K562 (cell line): ENCODE results near the gene CD74. TPM values are rescaled to one million over a fixed set of nuclear protein-coding genes. Genes with fewer than 3 reads are reported as not detected.

Experiments
- ATAC-seq: fragments of 200-7000 bp; cut with Tn5 transposase; 3 replicates; pipeline ENCODE4 v1.9.1; 2020; ENCODE audit warnings: moderate library complexity
- BruUV-seq: library from RNA; stranded (reverse); fragments of 400-500 nt; replicated peaks from 2 replicates; lab custom pipeline; 2021; lab: Mats Ljungman, UMichigan
- CTCF ChIA-PET: fragments of 300-600 bp; formaldehyde crosslinking; extraction: SDS; loops from one replicate; lab custom pipeline; 2021; ENCODE audit warnings: low intra/inter-chr PET ratio; lab: Yijun Ruan, JAX
- POLR2A ChIA-PET: fragments of 300-600, 350-650 bp; sonication (Branson Sonifier 250); formaldehyde crosslinking; extraction: SDS; loops from one replicate; lab custom pipeline; 2021; ENCODE audit warnings: antibody characterized with exemption, inconsistent platforms; lab: Yijun Ruan, JAX
- DNase-seq, 4 experiments: peaks; one replicate each; pipeline versions ENCODE4 v3.0.0 to v3.0.0-alpha.2; 2011 to 2018; ENCODE audit warnings: low spot score in 3 of 4, mixed read lengths in 3 of 4; ENCODE audit errors: extremely low read depth in 1 of 4
- FAIRE-seq: peaks from 2 replicates; lab custom pipeline; 2011; peaks lifted over from hg19 to GRCh38; lab: Jason Lieb, UNC
- H2AFZ ChIP-seq: 2 replicates; pipeline ENCODE4 v1.6.0; 2011; ENCODE audit warnings: low read depth, low read length, control low read depth, inconsistent platforms
- H3K27ac ChIP-seq: fragments of 200-600 bp; 3 replicates; pipeline ENCODE4 v1.8.0; 2011; ENCODE audit warnings: low read depth, mild to moderate bottlenecking, control low read depth, inconsistent platforms, low read length, moderate library complexity, mixed read lengths; ENCODE audit errors: extremely low read depth
- H3K27me3 ChIP-seq, 2 experiments: fragments of 300-600 bp in 1 of 2; 2 replicates in 1 of 2; 3 replicates in 1 of 2; pipeline versions ENCODE4 v1.6.0 to v1.8.0; 2011; ENCODE audit warnings: inconsistent platforms in 2 of 2, low read length in 2 of 2, mild to moderate bottlenecking in 1 of 2, mixed read lengths in 1 of 2, moderate library complexity in 1 of 2; ENCODE audit not compliant: control insufficient read depth in 2 of 2, insufficient read depth in 2 of 2
- H3K36me3 ChIP-seq: fragments of 300-600 bp; 3 replicates; pipeline ENCODE4 v1.8.0; 2011; ENCODE audit warnings: mild to moderate bottlenecking, low read length, inconsistent platforms; ENCODE audit not compliant: control insufficient read depth, insufficient read depth
- H3K4me1 ChIP-seq, 2 experiments: fragments of 200-600 bp in 1 of 2; replicated peaks in 1 of 2; 2 replicates in 1 of 2; 3 replicates in 1 of 2; pipeline versions ENCODE4 v1.5.1 to v1.8.0; 2011; ENCODE audit warnings: inconsistent platforms in 2 of 2, low read length in 2 of 2, mild to moderate bottlenecking in 1 of 2, mixed read lengths in 1 of 2, moderate library complexity in 1 of 2; ENCODE audit not compliant: control insufficient read depth in 2 of 2, insufficient read depth in 2 of 2
- H3K4me2 ChIP-seq: 2 replicates; pipeline ENCODE4 v1.6.1; 2011; ENCODE audit warnings: low read length, control low read depth, inconsistent platforms, mixed read lengths; ENCODE audit not compliant: insufficient read depth
- H3K4me3 ChIP-seq: fragments of 200-600 bp; sonication (generic), shearing (Covaris generic); 2 replicates; pipeline ENCODE4 v1.5.1; 2016; ENCODE audit warnings: control low read depth, inconsistent platforms
- H3K79me2 ChIP-seq: fragments of 200-600 bp; 3 replicates; pipeline ENCODE4 v1.8.0; 2011; ENCODE audit warnings: low read length, inconsistent platforms; ENCODE audit not compliant: control insufficient read depth, insufficient read depth
- H3K9ac ChIP-seq, 2 experiments: 2 replicates each; pipeline versions ENCODE4 v1.6.0 to v1.6.1; 2011; ENCODE audit warnings: low read depth in 2 of 2, low read length in 2 of 2, control low read depth in 1 of 2, inconsistent platforms in 1 of 2, mild to moderate bottlenecking in 1 of 2, mixed read lengths in 1 of 2; ENCODE audit not compliant: insufficient read depth in 1 of 2
- H3K9me1 ChIP-seq: one replicate; pipeline ENCODE4 v1.6.0; 2011; ENCODE audit warnings: inconsistent platforms, mild to moderate bottlenecking, low read length, moderate library complexity; ENCODE audit not compliant: control insufficient read depth, insufficient read depth
- H3K9me3 ChIP-seq: replicated peaks from 2 replicates; pipeline ENCODE4 v1.5.1; 2011; ENCODE audit warnings: low read depth, low read length, inconsistent platforms; ENCODE audit not compliant: control insufficient read depth, insufficient read depth
- H4K20me1 ChIP-seq: replicated peaks from 2 replicates; pipeline ENCODE4 v1.6.1; 2011; ENCODE audit warnings: low read length, inconsistent platforms, mixed read lengths; ENCODE audit not compliant: control insufficient read depth, insufficient read depth
- ARHGAP35 ChIP-seq: fragments of 450-650 bp; IDR thresholded peaks from 2 replicates; pipeline ENCODE4 v1.6.1; 2018; ENCODE audit not compliant: partially characterized antibody
- CEBPZ ChIP-seq: fragments of 150-350 bp; IDR thresholded peaks from 2 replicates; pipeline ENCODE4 v1.6.1; 2014; ENCODE audit warnings: low read depth, mild to moderate bottlenecking, low read length, borderline replicate concordance
- CHCHD3 ChIP-seq: fragments of 250-450 bp; sonication (Bioruptor Pico); IDR thresholded peaks from 2 replicates; pipeline ENCODE4 v2.1.2; 2022; ENCODE audit warnings: mild to moderate bottlenecking
- CREM ChIP-seq: IDR thresholded peaks from 2 replicates; pipeline ENCODE4 v1.6.1; 2014; ENCODE audit warnings: antibody characterized with exemption, low read depth
- CTCF ChIP-seq, 3 experiments: IDR thresholded peaks in 2 of 3; conservative IDR thresholded peaks in 1 of 3; 2 replicates each; pipeline ENCODE4 v1.5.1; 2011 to 2012; ENCODE audit warnings: low read length in 3 of 3, mild to moderate bottlenecking in 3 of 3, control low read depth in 2 of 3, improper control_type of control experiment in 1 of 3, inconsistent platforms in 1 of 3, low read depth in 1 of 3, mixed read lengths in 1 of 3, moderate library complexity in 1 of 3; ENCODE audit not compliant: insufficient read depth in 2 of 3
- EGR1 ChIP-seq: fragments of 450-650 bp; conservative IDR thresholded peaks from 2 replicates; pipeline ENCODE4 v1.6.1; 2017; ENCODE audit warnings: mild to moderate bottlenecking
- ELF1 ChIP-seq: fragments of 200-800 bp; sonication (Bioruptor generic); IDR thresholded peaks from 2 replicates; pipeline ENCODE4 v1.6.1; 2016; ENCODE audit warnings: missing genetic modification characterization, missing compliant biosample characterization
- GATAD2A ChIP-seq: fragments of 450-650 bp; IDR thresholded peaks from 2 replicates; pipeline ENCODE4 v1.6.1; 2017
- KLF16 ChIP-seq: IDR thresholded peaks from 2 replicates; pipeline ENCODE4 v1.6.1; 2016; ENCODE audit warnings: antibody characterized with exemption
- RFX5 ChIP-seq: IDR thresholded peaks from 2 replicates; pipeline ENCODE4 v1.6.1; 2011; ENCODE audit warnings: low read depth, mild to moderate bottlenecking, improper control_type of control experiment, low read length
- SRSF7 ChIP-seq: fragments of 200-400 bp; formaldehyde crosslinking; optimal IDR thresholded peaks from 2 replicates; pipeline ENCODE3; 2017; ENCODE audit warnings: mild to moderate bottlenecking, low read depth, low read length
- TBL1XR1 ChIP-seq, 2 experiments: IDR thresholded peaks; 2 replicates each; pipeline ENCODE4 v1.6.1; 2012; ENCODE audit warnings: improper control_type of control experiment in 2 of 2, low read length in 2 of 2, mild to moderate bottlenecking in 1 of 2
- ZNF717 ChIP-seq: fragments of 250-450 bp; sonication (Bioruptor Pico); IDR thresholded peaks from 2 replicates; pipeline ENCODE4 v1.5.0; 2021
- ZNF75A ChIP-seq: fragments of 450-650 bp; formaldehyde crosslinking; IDR thresholded peaks from 2 replicates; pipeline ENCODE4 v1.4.0; 2020; ENCODE audit warnings: mild to moderate bottlenecking
- WGBS: fragments of 100-300 bp; shearing (Covaris generic); methylation state at CpG from one replicate; pipeline ENCODE4 v1.1.6; 2016; ENCODE audit warnings: low coverage, mixed read lengths; ENCODE audit not compliant: insufficient coverage; ENCODE audit errors: missing lambda C conversion rate; 5-methylcytosine and 5-hydroxymethylcytosine counted together
- in situ Hi-C: fragments of 300-500 bp; cut with MboI; formaldehyde crosslinking; loops from 4 replicates; pipeline ENCODE4 v1.15.0; 2018; ENCODE audit warnings: inconsistent platforms, mixed read lengths
- intact Hi-C: fragments of 100-400 bp; cut with micrococcal nuclease; formaldehyde crosslinking; loops from 2 replicates; pipeline ENCODE4 v1.14.2; 2022
- polyA plus RNA-seq, 8 experiments: library from polyadenylated mRNA; depleted of rRNA in 4 of 8; stranded (reverse) in 5 of 8; unstranded in 3 of 8; fragments of >200 nt; fragmentation: Nextera tagmentation in 2 of 8; fragmentation: Illumina TruSeq in 1 of 8; extraction: Ambion mirVana in 2 of 8; extraction: Trizol in 1 of 8; gene quantifications; 2 replicates each; pipeline versions ENCODE4 v1.2.1 to v1.2.3, GENCODE V29; 2011 to 2014; ENCODE audit warnings: inconsistent platforms in 1 of 8, missing spikeins in 1 of 8
- total RNA-seq, 7 experiments: library from RNA; depleted of rRNA in 6 of 7; stranded (reverse); fragments of >200 nt in 6 of 7; fragmentation: Illumina TruSeq in 2 of 7; extraction: Trizol in 2 of 7; gene quantifications; 2 replicates each; pipeline versions ENCODE4 v1.2.1 to v1.2.3, GENCODE V29; 2011 to 2021; ENCODE audit warnings: low replicate concordance in 1 of 7

CD74 gene
- total and polyA plus RNA-seq, 9 of the 15 experiments (the other 6 are each of a cell fraction or from before 2014, with no cell fraction given), result 0.07 to 4.8 (median 0.32) TPM

- TF ChIP-seq CTCF (IDR thresholded peaks at IDR 0.05 in 2 of 3, conservative IDR thresholded peaks at IDR 0.05 in 1 of 3; ENCODE audit: insufficient read depth in 2 of 3, low read depth in 1 of 3, low read length in 3 of 3), result no peak
- no peak for TF ChIP-seq CHCHD3
- 0 out of 2 replicates have a peak, but pooled peaks have one; percentile 17 for TF ChIP-seq ELF1 (tag)
- no peak for TF ChIP-seq ZNF717 (CRISPR knock-in tag)
- TF ChIP-seq ZNF75A (CRISPR knock-in tag), result no peak
- TF ChIP-seq KLF16, result no peak
Observed at GRCh38 chr5:150413176-150413901, 629 bp upstream of the CD74 start (continued).

GRCh38 chr5:150411245-150411979 lies 1.3 kb downstream of the CD74 start:
- 59% methylated on average over 5 of the region's 5 CpGs for WGBS
- TF ChIP-seq TBL1XR1 (IDR thresholded peaks at IDR 0.05; ENCODE audit: low read length in 2 of 2), result no peak
- no peak for TF ChIP-seq ARHGAP35
- TF ChIP-seq GATAD2A, result no peak
- TF ChIP-seq EGR1, result no peak
- no peak for TF ChIP-seq CEBPZ
- no peak for TF ChIP-seq SRSF7
- TF ChIP-seq RFX5, result peak; percentile 96
- peak; percentile 63 for TF ChIP-seq CREM
- Histone ChIP-seq H4K20me1 (0 out of 2 replicates have a peak, but pooled peaks cover 5% of the 10 kb centered on the region), H3K36me3 (no peaks in the 10 kb centered on the region), H3K79me2 (no peaks in the 10 kb centered on the region), H3K4me1 (peaks cover 4 to 12% of the 10 kb centered on the region in 2 experiments; a peak in 3 of 5 replicates), H3K9ac (no peak overlapping the region), H3K4me2 (no peak overlapping the region), H3K27ac (no peak overlapping the region), H2AFZ (no peak overlapping the region), H3K9me1 (no peaks in the 10 kb centered on the region), H3K27me3 (peaks cover 2 to 8% of the 10 kb centered on the region in 2 experiments; a peak in 1 of 5 replicates), H3K9me3 (no peaks in the 10 kb centered on the region), H3K4me3 (no peak overlapping the region)
- FAIRE-seq (no peak), DNase-seq (no peak), ATAC-seq (no peak)
- ChIA-PET POLR2A (interaction anchor here (0.5 to 1.6 kb wide), 6 partner anchors 11 to 526 kb away, joined by 3 read pairs; no protein-coding TSS in a partner anchor), CTCF (no interaction called here)
- in situ Hi-C loops (no loop called here), intact Hi-C loops (no loop called here)
- no TSS peak for BruUV-seq
